Thymus (tissue), 11 donors: ENCODE measurements around the gene CDH23. TPM values are rescaled to one million over a fixed set of nuclear protein-coding genes. Genes with fewer than 3 reads are reported as not detected.

Source experiments
- DNase-seq, 9 donors: peaks; one replicate each; pipeline ENCODE4 v3.0.0-alpha.2; 2013; ENCODE audit warnings: low spot score in 9 of 9, low read depth in 6 of 9, missing footprints in 1 of 9
- H3K27ac ChIP-seq, 2 donors: one replicate each; pipeline ENCODE4 v1.5.1; 2013; ENCODE audit warnings: control low read depth in 1 of 2, low read depth in 1 of 2, low read length in 1 of 2, mild to moderate bottlenecking in 1 of 2, moderate library complexity in 1 of 2
- H3K27me3 ChIP-seq, 2 donors: one replicate each; pipeline ENCODE4 v1.5.1; 2013; ENCODE audit warnings: low read length in 1 of 2; ENCODE audit not compliant: control insufficient read depth in 2 of 2, insufficient read depth in 1 of 2
- H3K36me3 ChIP-seq, 2 donors: one replicate each; pipeline ENCODE4 v1.5.1; 2013; ENCODE audit warnings: low read length in 1 of 2, mild to moderate bottlenecking in 1 of 2, moderate library complexity in 1 of 2; ENCODE audit not compliant: control insufficient read depth in 2 of 2, insufficient read depth in 2 of 2
- H3K4me1 ChIP-seq, 2 donors: one replicate each; pipeline ENCODE4 v1.5.1; 2013; ENCODE audit warnings: low read length in 2 of 2; ENCODE audit not compliant: control insufficient read depth in 2 of 2, insufficient read depth in 2 of 2
- H3K4me3 ChIP-seq, 2 donors: one replicate each; pipeline ENCODE4 v1.5.1; 2013; ENCODE audit warnings: low read length in 2 of 2, control low read depth in 1 of 2, mild to moderate bottlenecking in 1 of 2
- H3K9me3 ChIP-seq, 2 donors: one replicate each; pipeline ENCODE4 v1.5.1; 2013; ENCODE audit warnings: low read length in 1 of 2, mild to moderate bottlenecking in 1 of 2; ENCODE audit not compliant: control insufficient read depth in 2 of 2, insufficient read depth in 1 of 2
- WGBS: extraction: QIAGEN DNeasy Blood & Tissue Kit; methylation state at CpG from one replicate; pipeline ENCODE4 v1.1.7; 2013; 5-methylcytosine and 5-hydroxymethylcytosine counted together
- polyA plus RNA-seq: library from polyadenylated mRNA; stranded (reverse); fragments of 200-250 nt; gene quantifications from one replicate; pipeline ENCODE4 v1.2.3, GENCODE V29; 2013
- total RNA-seq: library from RNA; stranded (reverse); fragments of 120-200 nt; gene quantifications from one replicate; pipeline ENCODE4 v1.2.4, GENCODE V29; 2013
- donor health status: healthy.

The CDH23 gene
- total and polyA plus RNA-seq, 2 donors: 9.1 TPM

- no peak for DNase-seq
- H3K9me3 ChIP-seq: no peaks in the 10 kb centered on the region
- no peaks in the 10 kb centered on the region for H3K27me3 ChIP-seq
- peaks cover 13 to 21% of the 10 kb centered on the region in 2 donors for H3K36me3 ChIP-seq
- 93% methylated on average over 16 of the region's 16 CpGs for WGBS
- H3K4me3 ChIP-seq: no peak overlapping the region
- H3K27ac ChIP-seq: peak overlapping the region; percentile 21 to 52
- H3K4me1 ChIP-seq: peaks cover 71 to 92% of the 10 kb centered on the region in 2 donors
Measured at GRCh38 chr10:71755179-71755879, 358.6 kb downstream of the CDH23 start.

- H3K9me3 ChIP-seq: no peaks in the 10 kb centered on the region
- H3K4me3 ChIP-seq: peak overlapping the region; percentile 12 to 33
- no peaks in the 10 kb centered on the region for H3K27me3 ChIP-seq
- DNase-seq: peak in 1 of 9 donors; percentile 76
- peaks cover 68 to 89% of the 10 kb centered on the region in 2 donors for H3K4me1 ChIP-seq
- H3K27ac ChIP-seq: peak overlapping the region; percentile 84 to 96
- peaks cover 11 to 20% of the 10 kb centered on the region in 2 donors for H3K36me3 ChIP-seq
- 14% methylated on average over 12 of the region's 12 CpGs for WGBS
Measured at GRCh38 chr10:71756311-71757191, 359.8 kb downstream of the CDH23 start.

GRCh38 chr10:71757399-71757922, 360.7 kb downstream of the CDH23 start:
- peaks cover 8 to 18% of the 10 kb centered on the region in 2 donors for H3K36me3 ChIP-seq
- H3K4me3 ChIP-seq: peak overlapping the region; percentile 12 to 33
- no peaks in the 10 kb centered on the region for H3K9me3 ChIP-seq
- H3K27me3 ChIP-seq: no peaks in the 10 kb centered on the region
- peaks cover 61 to 80% of the 10 kb centered on the region in 2 donors for H3K4me1 ChIP-seq
- 14% methylated on average over 11 of the region's 11 CpGs for WGBS
- DNase-seq: peak in 4 of 9 donors; percentile 56 to 82 (median 66)
- H3K27ac ChIP-seq: peak overlapping the region; percentile 84 to 96

GRCh38 chr10:71761105-71761511, 364.4 kb downstream of the CDH23 start:
- H3K4me3 ChIP-seq: no peak overlapping the region
- 98% methylated on average over 3 of the region's 3 CpGs for WGBS
- no peaks in the 10 kb centered on the region for H3K9me3 ChIP-seq
- peaks cover 26 to 56% of the 10 kb centered on the region in 2 donors for H3K4me1 ChIP-seq
- H3K27ac ChIP-seq: no peak overlapping the region
- H3K27me3 ChIP-seq: no peaks in the 10 kb centered on the region
- peaks cover 4 to 11% of the 10 kb centered on the region in 2 donors for H3K36me3 ChIP-seq
- DNase-seq: no peak

GRCh38 chr10:71761541-71762113, 364.9 kb downstream of the CDH23 start:
- Histone ChIP-seq H3K36me3 (peaks cover 7 to 11% of the 10 kb centered on the region in 2 donors), H3K4me1 (peaks cover 20 to 56% of the 10 kb centered on the region in 2 donors), H3K9me3 (no peaks in the 10 kb centered on the region), H3K27ac (no peak overlapping the region), H3K4me3 (no peak overlapping the region), H3K27me3 (no peaks in the 10 kb centered on the region)
- WGBS: 96% methylated on average over 26 of the region's 26 CpGs
- no peak for DNase-seq

- no peak for DNase-seq
- no peaks in the 10 kb centered on the region for H3K9me3 ChIP-seq
- H3K27ac ChIP-seq: no peak overlapping the region
- no peak overlapping the region for H3K4me3 ChIP-seq
- H3K27me3 ChIP-seq: no peaks in the 10 kb centered on the region
- H3K36me3 ChIP-seq: peaks cover 7 to 11% of the 10 kb centered on the region in 2 donors
- peaks cover 20 to 56% of the 10 kb centered on the region in 2 donors for H3K4me1 ChIP-seq
- 98% methylated on average over 5 of the region's 5 CpGs for WGBS
Measured at GRCh38 chr10:71762324-71762723, 365.6 kb downstream of the CDH23 start.

- no peak for DNase-seq
- H3K9me3 ChIP-seq: no peaks in the 10 kb centered on the region
- no peaks in the 10 kb centered on the region for H3K27me3 ChIP-seq
- WGBS: 93% methylated on average over 11 of the region's 11 CpGs
- H3K4me1 ChIP-seq: peaks cover 13 to 53% of the 10 kb centered on the region in 2 donors
- no peak overlapping the region for H3K27ac ChIP-seq
- H3K36me3 ChIP-seq: peaks cover 4 to 14% of the 10 kb centered on the region in 2 donors
- no peak overlapping the region for H3K4me3 ChIP-seq
Measured at GRCh38 chr10:71763352-71764127, 366.8 kb downstream of the CDH23 start.

- no peaks in the 10 kb centered on the region for H3K27me3 ChIP-seq
- no peak overlapping the region for H3K4me3 ChIP-seq
- DNase-seq: no peak
- 90% methylated on average over 8 of the region's 8 CpGs for WGBS
- H3K27ac ChIP-seq: peak overlapping the region; percentile 41 to 46
- H3K36me3 ChIP-seq: peaks cover 4 to 13% of the 10 kb centered on the region in 2 donors
- H3K4me1 ChIP-seq: peaks cover 14 to 59% of the 10 kb centered on the region in 2 donors
- H3K9me3 ChIP-seq: no peaks in the 10 kb centered on the region
Measured at GRCh38 chr10:71765176-71765904, 368.6 kb downstream of the CDH23 start.
